GM12891 (cell line): ENCODE measurements around the gene CDK12.
"Not testable (repeated sequence)": the region's sequence is repeated elsewhere in the genome, so short reads cannot be mapped to it uniquely, and the experiment has no call there.

ENCODE experiments used
- POLR2A ChIP-seq: IDR thresholded peaks from 2 replicates; pipeline ENCODE4 v1.6.1; 2011; ENCODE audit warnings: low read depth, low read length, control low read depth
- POLR2AphosphoS5 ChIP-seq: IDR thresholded peaks from 2 replicates; pipeline ENCODE4 v1.6.1; 2011; ENCODE audit warnings: low read depth, low read length, control low read depth
- TAF1 ChIP-seq: IDR thresholded peaks from 2 replicates; pipeline ENCODE4 v1.6.1; 2011; ENCODE audit warnings: low read depth, low read length, control low read depth

- TF ChIP-seq POLR2A, POLR2AphosphoS5, TAF1: not testable (repeated sequence)
Measured at GRCh38 chr17:39537364-39537763, 76.1 kb downstream of the CDK12 start.
